ENCODE results near the gene SPRYD4.

The SPRYD4 gene

GRCh38 chr12:56479625-56480024 is 11.2 kb downstream of the SPRYD4 start:
- H3K27me3 Mint-ChIP-seq (ENCODE audit: low read depth), result no peaks in the 10 kb centered on the region
- no peak overlapping the region for H3K27ac Mint-ChIP-seq
- no peaks in the 10 kb centered on the region for H3K9me3 Mint-ChIP-seq
- no peaks in the 10 kb centered on the region for H3K36me3 Mint-ChIP-seq (ENCODE audit: low read depth)
- TF ChIP-seq CTCF (IDR thresholded peaks at IDR 0.05; ENCODE audit: unreplicated experiment in 3 of 3), result no peak
- H3K4me3 Mint-ChIP-seq, result no peak overlapping the region
- H3K4me1 Mint-ChIP-seq, result no peaks in the 10 kb centered on the region

GRCh38 chr12:56484566-56484965 is 16.2 kb downstream of the SPRYD4 start:
- Mint-ChIP-seq H3K27me3 (ENCODE audit: low read depth) (peaks cover 39% of the 10 kb centered on the region), H3K4me1 (peaks cover 10% of the 10 kb centered on the region), H3K9me3 (peaks cover 4% of the 10 kb centered on the region), H3K4me3 (no peak overlapping the region), H3K36me3 (ENCODE audit: low read depth) (no peaks in the 10 kb centered on the region), H3K27ac (no peak overlapping the region)
- TF ChIP-seq CTCF (IDR thresholded peaks at IDR 0.05; ENCODE audit: unreplicated experiment in 3 of 3), result no peak

GRCh38 chr12:56486694-56487093 is 18.3 kb downstream of the SPRYD4 start:
- Mint-ChIP-seq H3K27ac (no peak overlapping the region), H3K36me3 (ENCODE audit: low read depth) (no peaks in the 10 kb centered on the region), H3K9me3 (peaks cover 5% of the 10 kb centered on the region), H3K4me1 (peaks cover 10% of the 10 kb centered on the region), H3K4me3 (peak overlapping the region; percentile 45 to 87 (median 60)), H3K27me3 (ENCODE audit: low read depth) (peaks cover 60% of the 10 kb centered on the region)
- TF ChIP-seq CTCF (IDR thresholded peaks at IDR 0.05; ENCODE audit: unreplicated experiment in 3 of 3), result no peak

GRCh38 chr12:56487448-56488040 is 19.2 kb downstream of the SPRYD4 start:
- Mint-ChIP-seq H3K4me1 (peaks cover 10% of the 10 kb centered on the region), H3K4me3 (peak overlapping the region; percentile 86 to 88 (median 87)), H3K27ac (no peak overlapping the region), H3K27me3 (ENCODE audit: low read depth) (peaks cover 63% of the 10 kb centered on the region), H3K9me3 (peaks cover 7% of the 10 kb centered on the region), H3K36me3 (ENCODE audit: low read depth) (no peaks in the 10 kb centered on the region)
- no peak for TF ChIP-seq CTCF (IDR thresholded peaks at IDR 0.05; ENCODE audit: unreplicated experiment in 3 of 3)

- peaks cover 10% of the 10 kb centered on the region for H3K4me1 Mint-ChIP-seq
- H3K27me3 Mint-ChIP-seq (ENCODE audit: low read depth), result peaks cover 63% of the 10 kb centered on the region
- H3K36me3 Mint-ChIP-seq (ENCODE audit: low read depth), result no peaks in the 10 kb centered on the region
- no peak for TF ChIP-seq CTCF (IDR thresholded peaks at IDR 0.05; ENCODE audit: unreplicated experiment in 3 of 3)
- H3K27ac Mint-ChIP-seq, result no peak within 1 kb of the TSS
- H3K4me3 Mint-ChIP-seq, result peak within 1 kb of the TSS; percentile 86 to 88 (median 87)
- peaks cover 7% of the 10 kb centered on the region for H3K9me3 Mint-ChIP-seq
Observed at GRCh38 chr12:56488041-56488955, 19.9 kb downstream of the SPRYD4 start, which contains the start of gene GLS2. TSS of gene GLS2 (minus strand) at chr12:56488161. CDS start at chr12:56488118, 43 bp downstream.

Data from nephron (organoid).